Hippocampal formation (tissue), 2 donors: ENCODE measurements around the gene GPC5.
"Not testable (repeated sequence)": the region's sequence is repeated elsewhere in the genome, so short reads cannot be mapped to it uniquely, and the experiment has no call there.

Experiments used
- DNase-seq, 2 donors: peaks; one replicate each; lab custom pipeline; 2025; lab: John Stamatoyannopoulos, UW

Gene GPC5

DNA sequence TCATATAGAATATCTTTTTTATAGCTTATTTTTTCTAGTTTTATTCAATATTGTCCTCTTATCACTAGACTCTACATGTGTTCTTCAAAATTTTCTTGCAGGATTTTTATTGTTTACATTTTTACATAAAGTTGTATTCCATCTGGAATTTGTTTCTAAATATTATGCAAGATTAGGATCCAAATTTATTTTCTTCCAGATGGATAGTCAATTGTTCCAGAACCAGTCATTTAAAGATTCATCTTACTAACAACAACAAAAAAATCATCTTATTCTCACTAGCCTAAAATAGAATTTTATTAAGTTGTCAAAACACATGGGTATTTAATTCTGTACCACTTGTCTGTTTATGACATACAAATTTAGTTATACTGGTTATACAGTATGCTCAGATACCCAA lies 1437.8 kb downstream of the GPC5 start:
- DNase-seq, result no peak

DNA sequence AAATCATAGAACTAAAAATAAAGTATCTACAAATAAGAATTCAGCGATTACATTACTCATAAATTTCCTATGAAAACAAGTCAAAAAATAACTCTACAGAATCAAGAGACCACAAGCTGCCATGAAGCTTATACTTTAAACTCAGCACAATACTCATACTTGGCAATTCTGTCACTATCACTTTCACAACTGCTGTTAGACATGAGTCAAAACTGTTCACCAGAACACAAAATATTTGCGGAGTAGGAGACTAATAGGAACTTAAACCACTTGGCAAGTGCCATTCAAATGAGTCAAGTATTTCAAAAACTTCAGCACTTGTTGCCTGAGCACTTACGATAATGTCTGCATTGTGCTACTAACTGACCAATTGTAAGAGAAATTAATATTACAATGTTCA lies 1440.4 kb downstream of the GPC5 start:
- no peak for DNase-seq

DNA sequence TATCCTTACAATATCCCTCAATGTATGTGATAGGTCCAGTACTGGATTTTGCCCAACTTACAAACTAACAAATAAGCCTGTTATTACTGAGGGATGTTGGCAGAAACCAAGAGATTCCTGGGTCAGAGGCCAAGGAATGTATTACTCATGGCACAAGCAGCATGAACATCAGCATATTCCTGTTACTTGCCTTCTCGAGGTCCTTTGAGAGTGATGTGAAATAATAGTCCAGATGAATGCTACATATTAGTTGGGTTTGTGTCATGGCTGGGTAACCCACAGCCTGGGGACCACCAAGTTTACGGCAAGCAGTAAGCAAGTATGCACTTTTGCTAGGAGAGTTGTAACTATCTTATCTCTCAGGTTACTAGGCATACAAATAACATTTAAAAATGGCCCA lies 1443.7 kb downstream of the GPC5 start:
- DNase-seq, result no peak

DNA sequence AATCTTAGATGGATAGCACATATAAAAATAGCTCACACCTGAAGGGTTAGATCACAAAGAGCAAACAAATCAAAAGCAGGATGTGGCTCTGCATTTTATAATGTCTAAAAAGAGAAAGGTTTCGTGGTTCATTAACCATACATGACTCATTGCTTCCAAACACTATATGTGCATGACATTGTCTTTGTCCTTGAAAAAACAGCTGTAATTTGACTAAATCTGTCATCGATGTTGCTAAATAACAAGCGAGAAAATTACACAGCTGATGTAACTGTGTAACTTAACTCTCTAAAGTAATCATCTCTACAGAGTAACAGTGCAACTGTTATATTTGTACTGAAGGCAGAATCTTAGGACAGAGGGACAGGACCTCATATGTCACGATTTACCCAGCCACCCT lies 1445.1 kb downstream of the GPC5 start:
- DNase-seq, result no peak

DNA sequence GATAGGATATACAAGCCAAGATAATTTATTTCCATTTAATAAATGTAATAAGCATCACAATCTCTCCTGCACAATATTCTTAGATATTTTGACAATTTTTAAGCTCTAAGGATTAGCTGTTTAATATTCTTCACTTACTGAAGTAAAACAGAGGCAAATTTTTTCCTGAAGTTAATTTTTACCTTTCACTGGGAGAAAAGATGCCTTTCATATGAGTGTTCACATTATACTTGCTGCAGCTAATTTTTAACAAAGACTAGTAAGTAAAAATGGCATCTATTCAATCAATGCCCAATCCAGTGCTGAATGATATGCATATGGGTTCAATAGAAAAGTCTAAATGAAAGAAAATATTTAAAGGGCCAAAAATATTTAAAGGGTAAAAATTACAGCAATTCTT lies 1451.0 kb downstream of the GPC5 start:
- no peak for DNase-seq

DNA sequence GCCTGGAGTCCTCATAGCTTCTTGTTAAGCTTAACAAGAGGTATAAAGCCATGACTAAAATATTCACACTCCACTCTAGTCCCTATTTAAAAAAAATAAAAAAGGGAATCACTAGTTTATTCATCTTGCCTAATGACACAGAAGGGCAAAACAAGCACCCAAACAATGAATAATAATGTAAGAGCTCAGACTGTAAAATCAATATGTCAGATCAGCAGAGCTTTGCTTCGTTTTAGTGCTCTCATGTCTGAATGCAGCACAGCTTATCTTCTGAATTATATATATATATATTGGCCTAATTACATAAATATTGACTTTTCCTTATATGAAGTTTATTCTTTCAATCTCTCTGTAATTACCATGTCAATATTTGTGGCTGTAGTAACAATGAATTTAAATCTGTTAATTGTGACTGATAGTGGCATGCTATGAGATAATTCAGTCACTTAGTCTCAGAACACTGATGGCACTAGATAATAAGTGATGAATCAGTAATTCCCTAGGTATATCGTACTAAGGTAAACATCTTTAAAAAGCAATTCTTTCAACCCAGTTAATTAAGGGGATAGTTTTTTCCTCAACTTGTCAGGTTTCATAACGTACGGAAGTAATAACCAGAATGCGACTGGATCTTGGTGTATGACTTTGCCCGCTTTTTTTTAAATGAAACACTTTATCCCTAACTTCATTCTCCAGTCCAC lies 1466.3 kb downstream of the GPC5 start:
- DNase-seq, result no peak

DNA sequence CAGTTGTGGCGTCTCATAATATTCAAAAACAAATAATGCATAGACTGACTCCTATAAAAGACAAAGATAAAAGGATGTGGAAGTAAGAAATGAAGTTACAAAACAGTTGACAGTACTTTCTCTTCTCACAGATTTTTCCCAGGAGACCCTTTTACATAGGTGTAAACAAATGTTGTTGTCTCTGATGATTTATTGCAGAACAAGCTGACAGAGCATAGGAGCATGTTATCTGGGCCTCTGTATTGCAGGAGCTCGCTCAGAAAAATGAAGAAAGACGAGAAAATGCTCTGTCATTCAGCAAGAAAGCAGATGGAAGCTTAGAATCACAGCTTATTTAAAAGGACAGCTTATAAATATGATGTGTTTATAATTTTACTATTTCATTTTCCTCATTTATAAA lies 1474.6 kb downstream of the GPC5 start:
- DNase-seq, result no peak

DNA sequence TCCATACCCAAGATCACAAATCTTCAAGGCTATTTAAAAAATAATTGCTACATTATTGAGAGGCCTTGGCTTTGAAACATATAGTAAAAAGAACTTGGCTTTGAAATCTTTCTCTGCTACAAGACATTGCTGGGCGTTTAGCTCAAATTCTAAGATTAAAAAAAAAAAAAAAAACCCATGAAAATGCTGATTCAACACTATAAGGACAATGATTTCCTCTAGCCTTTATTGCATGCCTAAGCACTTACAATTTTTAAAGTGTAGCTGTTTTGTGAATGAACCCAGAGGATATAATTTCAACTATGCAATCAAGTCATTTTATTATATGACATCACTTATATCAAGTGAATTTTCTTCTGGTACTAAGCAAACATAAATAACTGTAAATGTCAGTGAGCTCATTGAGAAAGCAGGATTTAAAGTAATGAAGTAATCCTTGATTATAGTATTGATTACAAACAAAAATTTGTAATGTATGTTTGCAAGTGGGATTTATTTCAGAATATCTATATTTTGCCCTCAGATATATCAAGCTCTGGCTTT lies 1488.2 kb downstream of the GPC5 start:
- DNase-seq, result no peak

DNA sequence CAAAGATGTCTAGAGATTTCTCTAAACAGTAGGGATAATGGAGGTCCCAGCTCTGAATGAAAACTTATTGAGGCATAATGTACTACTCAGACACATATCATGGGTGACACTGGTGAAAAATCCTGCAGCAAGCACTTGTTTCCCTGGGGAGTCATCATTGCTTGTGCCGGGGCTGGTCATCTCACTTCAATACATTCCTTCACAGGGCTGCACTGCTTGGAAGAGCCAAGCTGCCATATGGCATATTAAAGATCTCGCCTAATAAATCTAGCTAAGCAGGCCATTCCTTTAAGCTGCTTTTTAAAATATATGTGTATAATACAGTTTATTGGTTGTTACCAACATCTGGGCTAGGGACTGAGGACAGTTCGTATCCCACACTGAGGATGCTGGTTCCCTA lies 1496.0 kb downstream of the GPC5 start:
- no peak for DNase-seq

DNA sequence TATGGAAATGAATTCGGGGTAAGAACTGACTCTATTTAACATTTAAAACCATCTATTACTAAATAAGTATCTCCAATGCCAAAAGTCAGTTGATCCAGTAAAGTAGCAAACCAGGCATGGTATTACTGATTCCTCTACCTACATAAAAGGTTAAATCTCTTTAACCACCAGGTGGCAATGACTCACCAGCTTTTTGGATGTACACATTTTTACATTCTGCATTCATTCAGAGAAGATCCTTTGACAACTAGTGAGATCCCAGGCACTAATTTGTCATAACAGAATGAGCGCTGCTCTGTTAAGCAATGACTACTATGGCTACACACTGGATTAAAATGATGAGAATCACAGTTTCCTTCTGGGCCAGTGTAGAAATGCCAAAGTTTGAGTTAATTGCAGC lies 1498.4 kb downstream of the GPC5 start:
- no peak for DNase-seq

DNA sequence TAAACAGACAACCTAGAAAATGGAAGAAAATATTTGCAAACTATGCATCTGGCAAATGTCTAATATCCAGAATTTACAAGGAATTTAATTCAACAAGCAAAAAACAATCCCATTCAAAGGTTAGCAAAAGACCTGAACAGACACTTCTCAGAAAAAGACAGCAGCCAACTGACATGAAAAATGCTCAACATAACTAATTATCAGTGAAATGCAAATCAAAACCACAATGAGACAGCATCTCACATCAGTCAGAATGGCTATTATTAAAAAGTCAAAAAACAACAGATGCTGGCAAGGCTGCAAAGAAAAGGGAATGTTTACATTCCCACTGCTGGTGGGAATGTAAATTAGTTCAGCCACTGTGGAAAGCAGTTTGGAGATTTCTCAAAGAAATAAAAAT lies 1500.5 kb downstream of the GPC5 start:
- DNase-seq, result not testable (repeated sequence)

DNA sequence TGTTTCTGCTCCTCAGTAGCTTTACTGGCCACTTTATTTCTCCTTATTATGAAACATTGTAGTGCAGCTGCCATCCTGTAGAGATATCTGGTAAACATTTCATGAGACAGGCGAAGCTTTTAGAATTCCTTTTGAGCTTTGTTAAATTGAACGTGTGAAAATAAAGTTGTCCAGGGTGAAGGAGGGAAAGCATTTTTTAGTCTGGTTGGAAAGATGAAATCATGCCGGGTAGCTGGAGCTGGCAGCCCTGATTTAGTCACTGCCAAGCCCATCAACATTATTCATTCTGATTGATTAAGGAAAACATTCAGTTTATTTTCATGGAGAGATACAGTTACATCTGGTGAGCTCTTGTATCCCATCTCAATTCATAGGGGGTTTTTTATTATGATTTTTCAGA lies 1502.0 kb downstream of the GPC5 start:
- no peak for DNase-seq

DNA sequence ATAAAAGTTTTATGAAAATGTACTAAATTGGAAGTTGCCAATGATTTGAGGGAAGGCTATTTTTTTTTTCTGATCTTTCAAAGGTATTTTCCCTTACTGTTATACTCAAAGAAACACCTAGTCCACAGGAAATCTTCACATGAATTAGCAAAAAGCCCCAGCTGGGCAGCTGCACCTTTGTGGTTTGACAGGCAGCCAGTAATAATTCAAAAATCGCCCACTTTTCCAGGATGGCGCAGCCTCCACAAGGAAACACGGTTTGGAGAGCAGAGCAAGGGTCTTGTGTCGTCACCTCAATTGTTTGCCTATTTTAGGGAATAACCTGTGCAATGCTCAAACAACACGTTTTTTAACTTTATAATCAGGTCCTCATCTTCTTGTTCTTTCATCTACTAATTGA lies 1503.3 kb downstream of the GPC5 start:
- no peak for DNase-seq

DNA sequence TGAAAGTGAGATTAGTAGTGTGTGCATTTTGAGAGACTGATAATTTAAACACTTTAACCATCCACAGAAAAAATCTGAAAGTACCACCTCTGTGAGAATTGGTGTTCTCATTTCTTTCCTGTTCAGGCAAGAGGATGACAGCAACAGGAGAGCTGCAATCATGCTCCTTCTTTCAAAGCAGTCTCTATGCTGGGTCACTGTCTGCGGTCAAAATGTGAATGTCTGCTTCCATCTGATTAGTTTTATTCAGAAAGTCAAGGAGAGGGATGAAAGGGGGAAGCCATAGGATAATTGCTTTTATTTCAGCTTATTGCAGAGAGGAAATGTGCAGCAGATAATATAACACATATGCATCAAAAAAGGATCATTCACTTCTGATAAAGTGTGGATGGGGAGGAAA lies 1514.2 kb downstream of the GPC5 start:
- DNase-seq, result no peak

DNA sequence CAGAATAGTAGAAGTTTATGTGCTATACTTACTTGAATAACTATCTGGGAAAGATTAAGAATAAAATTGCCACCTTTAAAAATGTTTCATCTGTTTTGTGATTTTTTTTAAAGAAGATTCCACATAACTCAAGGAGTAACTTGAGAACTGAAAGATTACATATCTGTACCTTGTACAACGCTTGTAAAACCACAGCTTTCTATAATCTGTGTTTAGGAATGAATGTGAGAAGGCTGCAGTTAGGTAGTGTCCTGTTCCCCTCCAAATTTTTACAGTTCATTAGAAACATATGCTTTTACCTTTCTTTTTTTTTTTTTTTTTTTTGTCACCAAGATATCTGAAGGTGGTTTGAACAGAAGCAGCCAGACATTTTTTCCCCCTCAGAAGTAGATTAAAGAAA lies 1515.4 kb downstream of the GPC5 start:
- DNase-seq, result no peak
